HG02763 (cell line): Measurements from ENCODE around the gene SEMA3B.
"Not testable (repeated sequence)": the region's sequence is repeated elsewhere in the genome, so short reads cannot be mapped to it uniquely, and the experiment has no call there.

Source experiments
- ATAC-seq: cut with Tn5 transposase; IDR thresholded peaks from one replicate; pipeline ENCODE4 v1.9.1; 2021; ENCODE audit warnings: mild to moderate bottlenecking, moderate library complexity; ENCODE audit not compliant: unreplicated experiment

Gene SEMA3B

GRCh38 chr3:50237754-50238548, 31.0 kb upstream of the SEMA3B start:
- ATAC-seq, result peak; percentile 32

- ATAC-seq, result no peak
These were observed 30.4 kb upstream of the SEMA3B start for GRCh38 chr3:50238549-50239026.

GRCh38 chr3:50239649-50240048, 29.3 kb upstream of the SEMA3B start:
- ATAC-seq, result no peak

- no peak for ATAC-seq
These were observed 27.8 kb upstream of the SEMA3B start for GRCh38 chr3:50241163-50241562.

GRCh38 chr3:50241713-50242380, 27.1 kb upstream of the SEMA3B start:
- ATAC-seq, result no peak

- ATAC-seq, result no peak
These were observed 26.6 kb upstream of the SEMA3B start for GRCh38 chr3:50242381-50242770.

- ATAC-seq, result no peak
These were observed 25.9 kb upstream of the SEMA3B start for GRCh38 chr3:50242851-50243542.

- no peak for ATAC-seq
These were observed 25.4 kb upstream of the SEMA3B start for GRCh38 chr3:50243543-50243895.

- not testable (repeated sequence) for ATAC-seq
These were observed 24.1 kb upstream of the SEMA3B start for GRCh38 chr3:50244813-50245212.

GRCh38 chr3:50245251-50245745, 23.6 kb upstream of the SEMA3B start:
- ATAC-seq, result no peak

- peak; percentile 55 for ATAC-seq
These were observed 23.0 kb upstream of the SEMA3B start for GRCh38 chr3:50245831-50246516.

GRCh38 chr3:50246517-50246954, 22.4 kb upstream of the SEMA3B start:
- ATAC-seq, result peak; percentile 47

- ATAC-seq, result no peak
These were observed 20.6 kb upstream of the SEMA3B start for GRCh38 chr3:50248387-50248786.

- ATAC-seq, result no peak
These were observed 19.5 kb upstream of the SEMA3B start for GRCh38 chr3:50249457-50249856.

GRCh38 chr3:50250514-50250913, 18.4 kb upstream of the SEMA3B start:
- no peak for ATAC-seq

- no peak for ATAC-seq
These were observed 17.7 kb upstream of the SEMA3B start for GRCh38 chr3:50251220-50251619.

GRCh38 chr3:50254577-50255250, 14.2 kb upstream of the SEMA3B start:
- ATAC-seq, result no peak

GRCh38 chr3:50255251-50255615, 13.7 kb upstream of the SEMA3B start:
- no peak for ATAC-seq

GRCh38 chr3:50256978-50257890, 11.7 kb upstream of the SEMA3B start:
- no peak for ATAC-seq
